PC-3 (cell line): ENCODE data around the gene L1TD1. TPM values are rescaled to one million over a fixed set of nuclear protein-coding genes. Genes with fewer than 3 reads are reported as not detected.
A peak's percentile ranks its signal among the peaks of the same experiment; 100 is the strongest.

Experiments used
- ATAC-seq: fragments of 200-7000 bp; cut with Tn5 transposase; 2 replicates; pipeline ENCODE4 v1.9.1; 2020; ENCODE audit warnings: mild to moderate bottlenecking, moderate library complexity
- BruUV-seq: library from RNA; stranded (reverse); fragments of 400-500 nt; replicated peaks from 2 replicates; lab custom pipeline; 2021; lab: Mats Ljungman, UMichigan
- CTCF ChIA-PET: fragments of 300-600 bp; sonication (Branson Sonifier 250); formaldehyde crosslinking; loops from one replicate; lab custom pipeline; 2022; ENCODE audit warnings: antibody characterized with exemption; lab: Charles Lee
- POLR2A ChIA-PET: fragments of 300-600 bp; sonication (Branson Sonifier 250); formaldehyde crosslinking; loops from one replicate; lab custom pipeline; 2022; ENCODE audit warnings: antibody characterized with exemption; ENCODE audit not compliant: unreplicated experiment; lab: Charles Lee
- DNase-seq: peaks from one replicate; pipeline ENCODE4 v3.0.0-alpha.2; 2015
- H2AFZ ChIP-seq: fragments of 300-600 bp; sonication (generic); 2 replicates; pipeline ENCODE4 v1.6.0; 2016; ENCODE audit warnings: antibody characterized with exemption, low read length
- H3F3A ChIP-seq: fragments of 300-600 bp; sonication (generic); one replicate; pipeline ENCODE4 v1.6.0; 2017; ENCODE audit warnings: antibody characterized with exemption, low read length, control low read depth, mild to moderate bottlenecking; ENCODE audit not compliant: unreplicated experiment
- H3K27ac ChIP-seq: fragments of 300-600 bp; sonication (generic); 2 replicates; pipeline ENCODE4 v1.5.1; 2016; ENCODE audit warnings: mild to moderate bottlenecking, low read length
- H3K27me3 ChIP-seq: fragments of 300-600 bp; sonication (generic); 2 replicates; pipeline ENCODE4 v1.6.1; 2016; ENCODE audit warnings: low read length, mixed read lengths
- H3K36me3 ChIP-seq: fragments of 300-600 bp; sonication (generic); 2 replicates; pipeline ENCODE4 v1.6.1; 2016; ENCODE audit warnings: low read depth, mixed run types, low read length, mixed read lengths
- H3K4me1 ChIP-seq: fragments of 300-600 bp; sonication (generic); 2 replicates; pipeline ENCODE4 v1.5.1; 2016; ENCODE audit warnings: low read length; ENCODE audit not compliant: insufficient read depth
- H3K4me2 ChIP-seq: fragments of 300-600 bp; sonication (generic); 2 replicates; pipeline ENCODE4 v1.6.0; 2016; ENCODE audit warnings: low read length
- H3K4me3 ChIP-seq: fragments of 300-600 bp; sonication (generic); 2 replicates; pipeline ENCODE4 v1.5.1; 2016; ENCODE audit warnings: mild to moderate bottlenecking, low read length, mixed read lengths
- H3K79me2 ChIP-seq: fragments of 300-600 bp; sonication (generic); 2 replicates; pipeline ENCODE4 v1.6.1; 2017; ENCODE audit warnings: low read length, mixed read lengths
- H3K9ac ChIP-seq: fragments of 300-600 bp; sonication (generic); 2 replicates; pipeline ENCODE4 v1.6.0; 2016; ENCODE audit warnings: mild to moderate bottlenecking, low read length
- H3K9me2 ChIP-seq: fragments of 300-600 bp; sonication (generic); replicated peaks from 2 replicates; pipeline ENCODE4 v1.6.1; 2016; ENCODE audit warnings: mixed run types, low read length, mixed read lengths
- H3K9me3 ChIP-seq: fragments of 300-600 bp; sonication (generic); 2 replicates; pipeline ENCODE4 v1.6.1; 2016; ENCODE audit warnings: low read length, mixed read lengths
- H4K20me1 ChIP-seq: fragments of 300-600 bp; sonication (generic); 2 replicates; pipeline ENCODE4 v1.6.1; 2016; ENCODE audit warnings: low read length, mixed read lengths
- CTCF ChIP-seq: fragments of 300-600 bp; sonication (generic); conservative IDR thresholded peaks from 2 replicates; pipeline ENCODE4 v1.5.1; 2017; ENCODE audit warnings: antibody characterized with exemption, low read depth, mild to moderate bottlenecking, low read length
- EZH2 ChIP-seq: fragments of 300-600 bp; sonication (generic); IDR thresholded peaks from one replicate; pipeline ENCODE4 v1.6.1; 2017; ENCODE audit warnings: antibody characterized with exemption, mild to moderate bottlenecking, low read length; ENCODE audit not compliant: unreplicated experiment
- EZH2phosphoT487 ChIP-seq: fragments of 300-600 bp; sonication (generic); IDR thresholded peaks from 2 replicates; pipeline ENCODE4 v1.6.1; 2018; ENCODE audit warnings: mild to moderate bottlenecking, antibody characterized with exemption, low read length, borderline replicate concordance
- intact Hi-C: fragments of 100-400 bp; cut with micrococcal nuclease; formaldehyde crosslinking; loops from 2 replicates; pipeline ENCODE4 v1.9.0; 2023
- total RNA-seq: library from RNA; depleted of rRNA; stranded (reverse); fragments of >200 nt; gene quantifications from 2 replicates; pipeline ENCODE4 v1.2.3, GENCODE V29; 2014

Gene L1TD1
- total RNA-seq, 1 experiment from 2014 or later = not detected

DNA sequence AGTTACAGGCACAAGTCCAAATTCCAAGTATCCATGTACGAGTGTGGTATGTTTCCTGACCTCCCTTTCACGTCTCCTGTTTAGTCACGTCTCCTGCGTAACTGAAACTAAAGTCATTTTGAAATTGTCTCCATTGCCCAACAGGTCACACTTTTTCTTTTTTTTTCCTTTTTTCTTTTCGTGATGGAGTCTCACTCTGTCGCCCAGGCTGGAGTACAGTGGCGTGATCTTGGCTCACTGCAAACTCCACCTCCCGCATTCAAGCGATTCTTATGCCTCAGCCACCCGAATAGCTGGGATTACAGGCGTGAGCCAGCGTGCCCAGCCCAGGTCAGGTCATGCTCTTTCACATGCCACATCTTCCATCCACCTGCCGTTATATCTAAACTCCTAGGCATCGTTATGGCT is 38.2 kb downstream of the L1TD1 start:
- ChIA-PET CTCF (no interaction called here), POLR2A (no interaction called here)
- H2AFZ ChIP-seq = no peak overlapping the region
- H3K79me2 ChIP-seq = no peaks in the 10 kb centered on the region
- peaks cover 57% of the 10 kb centered on the region for H3K4me1 ChIP-seq
- intact Hi-C loops = no loop called here
- TF ChIP-seq EZH2 = no peak
- TF ChIP-seq EZH2phosphoT487 = no peak
- no peak for TF ChIP-seq CTCF
- no peak overlapping the region for H3K4me2 ChIP-seq
- H4K20me1 ChIP-seq = no peaks in the 10 kb centered on the region
- ATAC-seq (no peak), DNase-seq (no peak)
- no peaks in the 10 kb centered on the region for H3F3A ChIP-seq
- H3K9me2 ChIP-seq = no peaks in the 10 kb centered on the region
- no TSS peak for BruUV-seq
- no peaks in the 10 kb centered on the region for H3K27me3 ChIP-seq
- H3K9ac ChIP-seq = no peak overlapping the region
- no peaks in the 10 kb centered on the region for H3K36me3 ChIP-seq
- H3K9me3 ChIP-seq = no peaks in the 10 kb centered on the region
- H3K27ac ChIP-seq = no peak overlapping the region
- no peak overlapping the region for H3K4me3 ChIP-seq

GRCh38 chr1:62233926-62234450 is 39.3 kb downstream of the L1TD1 start:
- Histone ChIP-seq H3K9me3 (no peaks in the 10 kb centered on the region), H3F3A (no peaks in the 10 kb centered on the region), H3K79me2 (no peaks in the 10 kb centered on the region), H4K20me1 (no peaks in the 10 kb centered on the region), H3K27me3 (no peaks in the 10 kb centered on the region), H2AFZ (no peak overlapping the region), H3K27ac (no peak overlapping the region), H3K4me3 (no peak overlapping the region), H3K4me1 (peaks cover 60% of the 10 kb centered on the region), H3K9ac (no peak overlapping the region), H3K9me2 (no peaks in the 10 kb centered on the region), H3K4me2 (no peak overlapping the region; the same call in 1 of the 2 replicates), H3K36me3 (no peaks in the 10 kb centered on the region)
- ATAC-seq (no peak), DNase-seq (no peak)
- no TSS peak for BruUV-seq
- TF ChIP-seq CTCF (no peak), EZH2phosphoT487 (no peak), EZH2 (no peak)
- CTCF ChIA-PET = no interaction called here
- intact Hi-C loops = no loop called here
- POLR2A ChIA-PET = no interaction called here

DNA sequence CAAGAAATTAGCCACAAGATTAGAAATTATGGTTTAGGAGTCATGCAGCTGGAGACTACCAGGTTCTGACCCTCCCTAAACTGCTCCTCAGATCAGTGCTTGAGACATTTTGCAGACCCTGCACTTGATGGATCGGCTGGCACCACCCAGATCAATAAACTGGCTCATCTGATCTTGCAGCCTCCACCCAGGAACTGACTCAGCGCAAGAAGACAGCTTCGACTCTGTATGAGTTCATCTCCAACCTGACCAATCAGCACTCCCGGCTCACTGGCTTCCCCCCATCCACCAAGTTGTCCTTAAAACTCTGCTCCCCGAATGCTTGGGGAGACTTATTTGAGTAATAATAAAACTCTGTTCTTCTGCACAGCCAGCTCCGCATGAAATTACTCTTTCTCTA is 40.0 kb downstream of the L1TD1 start:
- intact Hi-C loops = no loop called here
- Histone ChIP-seq H4K20me1 (no peaks in the 10 kb centered on the region), H3F3A (no peaks in the 10 kb centered on the region), H3K9me2 (no peaks in the 10 kb centered on the region), H3K4me2 (peak overlapping the region; percentile 21), H3K36me3 (no peaks in the 10 kb centered on the region), H3K79me2 (no peaks in the 10 kb centered on the region), H3K9ac (no peak overlapping the region), H3K4me3 (no peak overlapping the region), H3K27me3 (no peaks in the 10 kb centered on the region), H2AFZ (0 out of 2 replicates have a peak overlapping the region, but pooled peaks have one; percentile 4), H3K27ac (no peak overlapping the region), H3K4me1 (peaks cover 56% of the 10 kb centered on the region), H3K9me3 (no peaks in the 10 kb centered on the region)
- peak; percentile 44 for DNase-seq
- TF ChIP-seq EZH2phosphoT487 (no peak), CTCF (no peak), EZH2 (no peak)
- ATAC-seq = no peak; the same call in 1 of the 2 replicates
- CTCF ChIA-PET = no interaction called here
- POLR2A ChIA-PET = no interaction called here
- BruUV-seq = no TSS peak
